Loucy (cell line): ENCODE data around the gene SEMA5A.

Source experiments
- H2AFZ ChIP-seq: fragments of 200-600 bp; sonication (generic); 2 replicates; pipeline ENCODE4 v1.6.0; 2016; ENCODE audit warnings: antibody characterized with exemption, mild to moderate bottlenecking, low read length, moderate library complexity
- H3F3A ChIP-seq: fragments of 200-600 bp; 2 replicates; pipeline ENCODE4 v1.6.0; 2016; ENCODE audit warnings: antibody characterized with exemption, low read depth, mild to moderate bottlenecking
- H3K27me3 ChIP-seq: fragments of 200-600 bp; sonication (generic); 2 replicates; pipeline ENCODE4 v1.6.1; 2014; ENCODE audit warnings: low read length, mild to moderate bottlenecking; ENCODE audit not compliant: insufficient read depth, poor library complexity, severe bottlenecking
- H3K36me3 ChIP-seq: fragments of 200-600 bp; sonication (generic); 2 replicates; pipeline ENCODE4 v1.6.1; 2016; ENCODE audit warnings: low read length; ENCODE audit not compliant: insufficient read depth
- H3K4me1 ChIP-seq: fragments of 200-600 bp; sonication (generic); 2 replicates; pipeline ENCODE4 v1.5.1; 2014; ENCODE audit warnings: low read length, mild to moderate bottlenecking; ENCODE audit not compliant: insufficient read depth, poor library complexity, severe bottlenecking
- H3K4me2 ChIP-seq: fragments of 200-600 bp; sonication (generic); 2 replicates; pipeline ENCODE4 v1.6.0; 2014; ENCODE audit warnings: antibody characterized with exemption, low read length, low read depth, mild to moderate bottlenecking; ENCODE audit not compliant: poor library complexity, severe bottlenecking
- H3K4me3 ChIP-seq: fragments of 200-600 bp; sonication (generic); 2 replicates; pipeline ENCODE4 v1.5.1; 2014; ENCODE audit warnings: low read length, mild to moderate bottlenecking, mixed read lengths; ENCODE audit not compliant: poor library complexity, severe bottlenecking
- H3K79me2 ChIP-seq: fragments of 200-600 bp; sonication (generic); 2 replicates; pipeline ENCODE4 v1.6.1; 2014; ENCODE audit warnings: low read length; ENCODE audit not compliant: insufficient read depth
- H3K9ac ChIP-seq: fragments of 200-600 bp; sonication (generic); 2 replicates; pipeline ENCODE4 v1.6.0; 2014; ENCODE audit warnings: mild to moderate bottlenecking, low read depth, low read length, moderate library complexity; ENCODE audit not compliant: poor library complexity, severe bottlenecking
- H3K9me2 ChIP-seq: fragments of 200-600 bp; sonication (generic); replicated peaks from 2 replicates; pipeline ENCODE4 v1.6.1; 2016; ENCODE audit warnings: low read depth, low read length, mixed read lengths
- H3K9me3 ChIP-seq: fragments of 200-600 bp; sonication (generic); 2 replicates; pipeline ENCODE4 v1.6.1; 2014; ENCODE audit warnings: mild to moderate bottlenecking, antibody characterized with exemption, low read length, low read depth; ENCODE audit not compliant: insufficient read depth
- H4K20me1 ChIP-seq: fragments of 200-600 bp; sonication (generic); 2 replicates; pipeline ENCODE4 v1.6.0; 2014; ENCODE audit warnings: antibody characterized with exemption, low read length, mild to moderate bottlenecking; ENCODE audit not compliant: insufficient read depth, poor library complexity, severe bottlenecking
- CTCF ChIP-seq: fragments of 200-600 bp; sonication (generic); conservative IDR thresholded peaks from 2 replicates; pipeline ENCODE4 v1.5.1; 2014; ENCODE audit warnings: mild to moderate bottlenecking, antibody characterized with exemption, low read length
- EZH2phosphoT487 ChIP-seq: fragments of 200-600 bp; IDR thresholded peaks from 2 replicates; pipeline ENCODE4 v1.6.1; 2018; ENCODE audit warnings: antibody characterized with exemption, mild to moderate bottlenecking, moderate library complexity, borderline replicate concordance

SEMA5A gene

GRCh38 chr5:9559965-9560364 is 14.1 kb upstream of the SEMA5A start:
- Histone ChIP-seq H3K79me2 (no peaks in the 10 kb centered on the region), H3K4me3 (no peak overlapping the region), H3K36me3 (no peaks in the 10 kb centered on the region), H3K9me3 (no peaks in the 10 kb centered on the region), H3K9me2 (no peaks in the 10 kb centered on the region), H2AFZ (no peak overlapping the region), H3K4me2 (no peak overlapping the region), H3K9ac (no peak overlapping the region), H4K20me1 (no peaks in the 10 kb centered on the region), H3K27me3 (no peaks in the 10 kb centered on the region), H3K4me1 (peaks cover 3% of the 10 kb centered on the region), H3F3A (no peaks in the 10 kb centered on the region)
- TF ChIP-seq EZH2phosphoT487 = no peak
- TF ChIP-seq CTCF = no peak

GRCh38 chr5:9558319-9558965 is 12.6 kb upstream of the SEMA5A start:
- no peaks in the 10 kb centered on the region for H3K9me3 ChIP-seq
- no peaks in the 10 kb centered on the region for H3F3A ChIP-seq
- H3K4me3 ChIP-seq = no peak overlapping the region
- no peak overlapping the region for H3K9ac ChIP-seq
- no peak for TF ChIP-seq EZH2phosphoT487
- no peak for TF ChIP-seq CTCF
- no peak overlapping the region for H3K4me2 ChIP-seq
- H3K79me2 ChIP-seq = no peaks in the 10 kb centered on the region
- H2AFZ ChIP-seq = no peak overlapping the region
- peaks cover 3% of the 10 kb centered on the region for H3K4me1 ChIP-seq
- no peaks in the 10 kb centered on the region for H3K27me3 ChIP-seq
- no peaks in the 10 kb centered on the region for H3K36me3 ChIP-seq
- H4K20me1 ChIP-seq = no peaks in the 10 kb centered on the region
- no peaks in the 10 kb centered on the region for H3K9me2 ChIP-seq

GRCh38 chr5:9557696-9558095 is 11.8 kb upstream of the SEMA5A start:
- TF ChIP-seq CTCF = no peak
- TF ChIP-seq EZH2phosphoT487 = no peak
- no peak overlapping the region for H3K4me2 ChIP-seq
- H3K9me2 ChIP-seq = no peaks in the 10 kb centered on the region
- no peak overlapping the region for H2AFZ ChIP-seq
- no peaks in the 10 kb centered on the region for H4K20me1 ChIP-seq
- no peak overlapping the region for H3K4me3 ChIP-seq
- H3K79me2 ChIP-seq = no peaks in the 10 kb centered on the region
- H3F3A ChIP-seq = no peaks in the 10 kb centered on the region
- no peaks in the 10 kb centered on the region for H3K27me3 ChIP-seq
- H3K4me1 ChIP-seq = peaks cover 3% of the 10 kb centered on the region
- H3K9me3 ChIP-seq = no peaks in the 10 kb centered on the region
- no peaks in the 10 kb centered on the region for H3K36me3 ChIP-seq
- H3K9ac ChIP-seq = no peak overlapping the region
